Gastrocnemius medialis (tissue), 4 donors: ENCODE results near the gene NUP85.

ENCODE experiments used
- CTCF ChIP-seq, 5 experiments: fragments of 450-650 bp in 3 of 5; fragments of 200-600 bp in 2 of 5; sonication (generic) in 2 of 5; IDR thresholded peaks in 4 of 5; conservative IDR thresholded peaks in 1 of 5; 1 replicate in 4 of 5; 2 replicates in 1 of 5; pipeline ENCODE4 v1.5.1; 2016 to 2019; ENCODE audit warnings: antibody characterized with exemption in 5 of 5, mild to moderate bottlenecking in 3 of 5, moderate library complexity in 3 of 5
- POLR2A ChIP-seq, 2 donors: fragments of 450-650 bp; IDR thresholded peaks; one replicate each; pipeline ENCODE4 v1.6.1; 2017; ENCODE audit warnings: antibody characterized with exemption in 2 of 2, mild to moderate bottlenecking in 2 of 2, moderate library complexity in 2 of 2

GRCh38 chr17:75238020-75238580 lies 32.6 kb downstream of the NUP85 start:
- TF ChIP-seq POLR2A (IDR thresholded peaks at IDR 0.05), result no peak
- TF ChIP-seq CTCF (IDR thresholded peaks at IDR 0.05 in 4 of 5, conservative IDR thresholded peaks at IDR 0.05 in 1 of 5), result no peak
